SK-MEL-5 (cell line): Measurements from ENCODE around the gene INTS1. TPM values are rescaled to one million over a fixed set of nuclear protein-coding genes. Genes with fewer than 3 reads are reported as not detected.
"Not testable (repeated sequence)": the region's sequence is repeated elsewhere in the genome, so short reads cannot be mapped to it uniquely, and the experiment has no call there.

Experiments used
- DNase-seq: peaks from one replicate; pipeline ENCODE4 v3.0.0-alpha.2; 2016; ENCODE audit warnings: low read depth, low spot score
- in situ Hi-C: cut with HindIII; loops from 2 replicates; pipeline ENCODE4 v1.10.0; 2016; ENCODE audit warnings: low sequenced_read_pairs, high pct_unique_total_duplicates, low pct_unique_long_range_greater_than_20kb
- total RNA-seq: library from RNA; depleted of rRNA; stranded (reverse); fragments of >200 nt; shearing (Covaris generic); gene quantifications from 2 replicates; pipeline ENCODE4 v1.2.3, GENCODE V29; 2014

The INTS1 gene
- total RNA-seq, 1 experiment from 2014 or later = 34.5 TPM

DNA sequence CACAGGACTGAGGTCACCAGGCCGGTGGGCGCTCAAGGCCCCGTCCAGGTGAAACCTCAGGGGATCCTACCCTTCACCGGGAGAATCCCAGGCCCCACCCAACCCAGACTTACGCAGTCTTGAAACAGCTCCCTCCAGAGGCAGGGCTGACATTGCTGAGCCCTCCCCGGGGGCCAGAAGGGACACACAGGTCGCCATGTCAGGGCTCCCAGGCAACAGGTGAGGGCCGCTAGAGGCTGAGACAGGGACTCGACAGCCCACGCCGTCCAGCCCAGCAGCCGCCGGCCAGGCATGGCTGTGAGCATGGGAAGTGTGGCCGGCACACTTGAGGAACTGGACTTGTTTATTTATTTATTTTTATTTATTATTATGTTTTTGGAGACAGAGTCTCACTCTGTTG, 55.2 kb downstream of the INTS1 start:
- no peak for DNase-seq
- in situ Hi-C loops = no loop called here

DNA sequence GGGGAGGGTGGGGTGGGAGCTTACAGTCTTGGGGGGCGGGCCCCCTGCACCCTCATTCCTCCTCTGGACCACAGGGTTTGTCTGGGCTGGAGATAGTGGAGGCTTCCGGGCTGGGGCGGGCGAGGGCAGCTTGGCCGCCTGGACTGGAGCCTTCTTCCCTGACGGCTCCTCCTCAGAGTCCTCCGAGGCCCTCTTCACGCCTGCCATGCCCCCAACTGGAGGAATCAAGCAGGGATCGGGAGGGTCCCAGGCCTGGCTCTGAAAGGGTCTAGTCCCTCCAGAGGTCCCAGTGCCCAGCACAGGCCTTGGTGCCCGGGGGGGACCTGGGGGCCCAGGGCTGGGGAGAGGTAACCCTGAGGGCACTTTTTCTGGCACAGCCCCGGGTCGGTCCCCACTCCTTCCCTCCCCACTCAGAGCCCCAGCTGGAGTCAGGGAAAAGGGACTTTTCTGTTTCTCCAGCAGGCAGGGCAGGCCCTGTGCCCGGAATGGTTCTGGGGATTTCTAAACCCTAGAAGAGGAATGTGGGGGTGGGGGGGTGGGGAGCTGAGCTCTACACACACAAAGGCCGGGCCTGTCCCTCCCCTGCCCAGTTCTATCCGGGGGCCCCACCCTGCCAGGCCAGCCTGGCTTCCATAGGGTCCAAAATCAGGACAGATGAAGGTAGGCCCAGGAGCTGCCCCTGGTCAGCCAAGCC, 56.5 kb downstream of the INTS1 start:
- DNase-seq = no peak
- in situ Hi-C loops = no loop called here

DNA sequence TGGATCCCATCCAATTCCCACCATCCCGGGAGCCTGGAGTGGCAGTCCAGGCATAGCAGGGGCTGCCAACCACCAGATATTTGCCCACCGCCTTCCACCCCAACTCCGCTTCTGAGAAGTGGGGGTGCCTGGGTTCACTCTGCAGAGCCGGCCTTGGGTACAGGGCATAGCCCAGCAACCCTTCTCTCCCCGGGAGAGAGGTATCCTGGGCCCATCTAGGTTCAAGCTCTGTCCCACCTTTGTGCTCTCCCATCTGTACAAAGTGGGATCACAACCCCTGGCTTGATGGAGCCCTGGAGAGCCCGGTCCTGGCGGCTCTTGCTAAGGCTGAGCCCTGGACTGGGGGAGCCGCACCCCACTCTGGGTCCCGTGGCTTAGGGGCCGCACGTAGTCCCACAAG, 57.1 kb downstream of the INTS1 start:
- in situ Hi-C loops = no loop called here
- no peak for DNase-seq

DNA sequence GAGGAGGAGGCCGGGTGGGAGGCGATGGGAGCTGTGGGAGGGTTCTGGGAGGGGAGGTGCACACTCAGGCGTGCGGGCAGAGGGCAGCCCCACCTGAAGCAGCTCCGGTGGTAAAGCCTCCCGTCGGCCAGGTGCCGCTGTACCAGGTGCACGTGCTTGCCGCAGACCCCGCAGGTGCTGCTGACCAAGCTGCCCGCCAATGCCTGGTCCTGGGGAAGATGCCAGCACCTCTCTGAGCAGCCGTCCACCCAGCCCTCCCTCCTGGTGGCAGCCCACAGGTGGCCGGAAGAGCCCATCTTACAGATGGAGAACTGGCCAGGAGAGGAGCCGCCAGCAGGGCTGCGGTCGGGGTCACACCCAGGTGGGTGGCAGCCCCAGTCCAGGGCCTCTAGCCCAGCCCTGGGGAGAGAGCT, 57.6 kb downstream of the INTS1 start:
- no peak for DNase-seq
- in situ Hi-C loops = no loop called here

DNA sequence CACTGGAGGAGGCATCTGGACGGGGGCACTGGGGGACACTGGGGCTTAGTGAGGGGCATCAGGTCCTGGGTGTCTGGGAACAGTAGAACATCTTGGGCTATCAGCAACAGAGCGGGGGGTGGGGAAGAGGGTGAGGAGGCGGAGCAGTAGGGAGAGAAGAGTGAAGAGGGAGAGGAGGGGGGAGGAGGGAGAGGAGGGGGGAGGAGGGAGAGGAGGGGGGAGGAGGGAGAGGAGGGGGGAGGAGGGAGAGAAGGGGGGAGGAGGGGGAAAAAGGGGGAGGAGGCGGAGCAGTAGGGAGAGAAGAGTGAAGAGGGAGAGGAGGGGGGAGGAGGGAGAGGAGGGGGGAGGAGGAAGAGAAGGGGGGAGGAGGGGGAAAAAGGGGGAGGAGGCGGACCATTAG, 58.2 kb downstream of the INTS1 start:
- DNase-seq, in situ Hi-C loops: not testable (repeated sequence)

DNA sequence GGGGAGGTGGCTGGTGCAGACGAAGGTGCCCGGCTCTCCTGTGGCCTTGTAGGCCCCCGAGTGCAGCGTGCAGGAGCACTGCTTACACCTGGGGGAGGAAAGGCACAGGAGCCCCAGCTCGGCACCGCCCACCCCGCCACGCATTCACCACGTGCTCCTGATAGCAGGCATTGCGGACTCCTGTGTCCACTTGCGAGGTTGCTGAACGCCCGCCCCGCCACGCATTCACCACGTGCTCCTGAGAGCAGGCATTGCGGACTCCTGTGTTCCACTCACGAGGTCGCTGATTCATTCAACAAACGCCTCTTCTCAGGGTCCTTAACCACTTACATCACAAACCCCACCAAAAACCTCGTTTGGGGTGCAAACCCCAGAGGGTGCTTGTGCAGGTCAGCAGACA, 58.8 kb downstream of the INTS1 start:
- no peak for DNase-seq
- in situ Hi-C loops = no loop called here

DNA sequence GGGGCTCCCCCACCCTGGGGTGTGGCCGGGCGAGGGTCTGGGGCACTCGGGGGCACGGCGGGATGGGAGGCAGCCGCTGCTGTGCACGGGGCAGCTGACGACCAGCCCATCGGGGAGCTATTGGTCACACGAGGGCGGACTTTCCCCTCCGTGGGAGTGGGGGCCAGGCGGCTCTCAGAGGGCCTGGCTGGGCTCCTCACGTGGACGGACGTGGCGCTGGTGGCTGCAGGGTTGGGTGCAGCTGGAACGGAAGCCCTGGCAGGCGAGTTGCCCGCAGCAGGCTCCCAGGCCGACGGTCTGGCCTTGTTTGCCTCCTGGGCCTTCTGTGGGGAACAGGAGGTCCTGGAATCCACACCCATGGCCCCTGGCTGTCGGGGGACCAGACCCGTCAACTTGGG, 59.3 kb downstream of the INTS1 start:
- in situ Hi-C loops = no loop called here

DNA sequence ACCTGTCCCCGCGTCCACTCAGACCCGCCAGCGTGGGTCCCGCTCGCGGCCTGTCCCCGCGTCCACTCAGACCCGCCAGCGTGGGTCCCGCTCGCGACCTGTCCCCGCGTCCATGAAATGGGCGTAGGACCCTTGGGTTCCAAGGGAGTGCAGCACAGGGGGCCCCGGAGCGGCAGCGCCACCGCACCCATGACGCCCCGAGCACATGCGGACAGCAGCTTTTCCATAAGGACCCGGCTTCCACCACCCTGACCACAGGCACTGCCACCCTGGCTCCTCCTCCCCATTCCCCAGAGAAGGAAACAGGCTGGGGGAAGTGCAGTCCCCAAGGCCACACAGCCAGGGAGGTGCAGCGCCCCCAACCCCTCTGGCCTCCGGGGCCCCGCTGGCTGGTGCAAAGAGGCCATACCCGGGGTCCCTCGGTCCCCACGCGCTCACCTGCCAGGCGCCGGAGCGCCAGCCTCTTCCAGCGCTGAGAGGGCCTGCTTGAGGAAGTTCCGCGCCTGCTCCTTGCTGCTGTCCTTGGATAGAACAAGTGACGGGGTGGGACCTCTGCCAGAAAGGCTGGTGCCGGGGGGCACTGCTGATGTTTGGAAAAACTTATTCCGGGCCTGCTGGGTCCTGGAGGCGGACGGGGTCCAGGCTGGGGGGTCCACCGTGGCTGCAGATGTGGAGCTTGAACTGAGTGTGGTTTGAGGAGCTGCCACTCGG, 59.8 kb downstream of the INTS1 start:
- in situ Hi-C loops = no loop called here
- DNase-seq = no peak

More for the DNA sequence above, 59.3 kb downstream of the INTS1 start:
- DNase-seq = no peak

DNA sequence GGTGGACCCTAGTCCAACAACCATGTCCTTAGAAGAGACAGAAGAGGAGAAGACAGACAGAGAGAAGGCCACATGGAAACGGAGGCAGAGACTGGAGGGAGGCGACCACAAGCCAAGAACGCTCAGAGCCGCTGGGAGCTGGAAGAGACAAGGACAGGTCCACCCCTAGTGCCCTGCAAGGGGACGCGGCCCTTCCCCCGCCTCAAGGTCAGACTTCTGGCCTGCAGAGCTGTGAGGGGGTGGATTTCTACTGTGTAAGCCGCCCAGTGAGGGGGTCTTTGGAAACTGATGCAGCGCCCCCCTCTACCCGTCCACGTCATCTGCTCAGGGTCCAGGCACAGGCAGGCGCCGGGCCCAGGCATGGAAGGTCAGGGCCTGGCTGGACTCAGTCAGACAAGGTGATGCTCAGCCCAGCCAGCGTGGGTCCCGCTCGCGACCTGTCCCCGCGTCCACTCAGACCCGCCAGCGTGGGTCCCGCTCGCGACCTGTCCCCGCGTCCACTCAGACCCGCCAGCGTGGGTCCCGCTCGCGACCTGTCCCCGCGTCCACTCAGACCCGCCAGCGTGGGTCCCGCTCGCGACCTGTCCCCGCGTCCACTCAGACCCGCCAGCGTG, 60.5 kb downstream of the INTS1 start:
- in situ Hi-C loops = not testable (repeated sequence)

DNA sequence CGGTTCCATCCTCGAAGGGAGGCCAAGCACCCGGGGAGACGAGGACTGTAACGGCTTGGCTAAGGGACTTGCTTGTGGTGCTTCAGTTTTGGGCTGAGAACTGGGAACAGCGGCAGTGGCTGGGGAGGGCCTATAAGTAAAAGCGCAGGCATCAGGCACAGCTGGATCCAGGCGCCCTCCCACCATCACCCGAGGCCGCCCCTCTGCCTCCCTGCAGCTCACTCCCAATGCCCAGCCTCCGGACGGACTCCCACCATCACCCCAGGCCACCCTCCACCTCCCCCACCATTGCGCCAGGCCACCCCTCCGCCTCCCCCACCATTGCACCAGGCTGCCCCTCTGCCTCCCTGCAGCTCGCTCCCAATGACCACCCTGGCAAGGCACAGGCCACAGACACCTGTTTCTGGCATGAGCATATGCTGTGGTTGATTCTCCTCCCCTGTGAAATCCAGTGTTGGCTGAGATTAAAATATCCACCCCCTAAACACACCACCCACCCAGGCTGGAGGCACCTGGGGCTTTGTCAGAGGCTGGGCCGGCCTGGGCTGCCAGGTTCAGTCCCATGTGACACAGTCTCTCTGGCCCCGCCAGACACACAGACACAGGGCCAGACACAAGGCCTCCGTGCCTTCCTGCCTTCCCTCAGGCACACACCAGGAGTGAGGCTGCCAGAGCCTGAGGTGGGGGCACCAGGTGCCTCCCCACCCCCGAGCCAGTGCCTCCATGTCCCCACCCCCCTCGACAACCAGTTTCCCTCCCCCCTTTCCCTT, 61.6 kb downstream of the INTS1 start:
- no peak for DNase-seq
- in situ Hi-C loops = no loop called here

More for the DNA sequence above, 60.5 kb downstream of the INTS1 start:
- DNase-seq = not testable (repeated sequence)

DNA sequence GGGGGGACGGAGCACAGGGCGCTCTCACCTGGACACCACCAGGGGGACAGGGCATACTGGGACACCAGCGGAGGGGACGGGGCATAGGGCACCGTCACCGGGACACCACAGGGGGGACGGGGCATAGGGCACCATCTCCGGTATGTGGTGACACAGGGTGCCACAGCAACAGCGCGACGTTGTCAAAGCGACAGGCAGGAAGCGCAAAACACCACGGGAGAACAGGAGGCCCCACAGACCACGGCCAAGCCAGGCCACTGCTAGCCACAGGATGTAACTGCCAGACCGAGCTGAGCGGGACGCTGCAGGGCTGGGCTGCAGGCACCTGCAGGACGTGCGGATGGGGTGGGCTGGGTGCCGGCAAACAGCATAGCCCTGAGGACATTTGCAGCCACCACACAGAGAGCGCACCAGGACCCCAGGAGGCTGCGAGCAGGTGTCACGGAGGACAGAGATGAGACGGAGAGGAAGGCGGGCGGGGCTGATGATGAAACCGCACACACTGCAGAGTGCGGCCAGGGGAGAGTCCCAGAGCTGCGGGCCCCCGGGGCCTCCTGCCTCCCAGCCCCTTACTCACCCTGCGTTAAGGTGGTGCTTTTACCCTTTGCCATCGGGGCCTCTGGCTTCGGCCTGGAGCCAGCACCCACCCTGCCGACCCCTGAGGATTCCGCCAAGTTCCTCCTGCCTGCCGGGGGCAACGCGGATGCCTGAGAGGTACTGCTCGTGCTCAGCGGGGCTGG, 62.4 kb downstream of the INTS1 start:
- DNase-seq = no peak

DNA sequence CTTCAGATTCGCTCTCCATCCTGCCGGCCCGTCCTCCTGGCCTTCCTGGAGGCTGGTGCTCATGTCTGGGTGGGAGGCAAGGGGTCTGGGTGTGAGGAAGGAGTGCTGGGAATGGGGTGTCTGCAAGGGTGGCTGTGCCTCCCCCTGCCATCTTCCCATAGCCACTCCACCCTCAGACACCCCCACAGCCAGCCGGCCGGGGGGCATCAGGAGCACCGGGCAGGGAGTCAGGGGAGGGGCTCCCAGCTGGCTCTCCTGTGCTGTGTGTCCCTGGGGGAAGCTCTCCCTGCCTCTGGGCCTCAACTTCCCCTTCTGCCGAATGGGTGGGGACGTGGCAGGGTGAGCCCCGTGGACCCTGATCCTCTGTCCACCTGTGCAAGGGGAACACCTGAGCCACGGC, 63.6 kb downstream of the INTS1 start:
- DNase-seq = no peak
- in situ Hi-C loops = no loop called here

More for the DNA sequence above, 62.4 kb downstream of the INTS1 start:
- in situ Hi-C loops = no loop called here

DNA sequence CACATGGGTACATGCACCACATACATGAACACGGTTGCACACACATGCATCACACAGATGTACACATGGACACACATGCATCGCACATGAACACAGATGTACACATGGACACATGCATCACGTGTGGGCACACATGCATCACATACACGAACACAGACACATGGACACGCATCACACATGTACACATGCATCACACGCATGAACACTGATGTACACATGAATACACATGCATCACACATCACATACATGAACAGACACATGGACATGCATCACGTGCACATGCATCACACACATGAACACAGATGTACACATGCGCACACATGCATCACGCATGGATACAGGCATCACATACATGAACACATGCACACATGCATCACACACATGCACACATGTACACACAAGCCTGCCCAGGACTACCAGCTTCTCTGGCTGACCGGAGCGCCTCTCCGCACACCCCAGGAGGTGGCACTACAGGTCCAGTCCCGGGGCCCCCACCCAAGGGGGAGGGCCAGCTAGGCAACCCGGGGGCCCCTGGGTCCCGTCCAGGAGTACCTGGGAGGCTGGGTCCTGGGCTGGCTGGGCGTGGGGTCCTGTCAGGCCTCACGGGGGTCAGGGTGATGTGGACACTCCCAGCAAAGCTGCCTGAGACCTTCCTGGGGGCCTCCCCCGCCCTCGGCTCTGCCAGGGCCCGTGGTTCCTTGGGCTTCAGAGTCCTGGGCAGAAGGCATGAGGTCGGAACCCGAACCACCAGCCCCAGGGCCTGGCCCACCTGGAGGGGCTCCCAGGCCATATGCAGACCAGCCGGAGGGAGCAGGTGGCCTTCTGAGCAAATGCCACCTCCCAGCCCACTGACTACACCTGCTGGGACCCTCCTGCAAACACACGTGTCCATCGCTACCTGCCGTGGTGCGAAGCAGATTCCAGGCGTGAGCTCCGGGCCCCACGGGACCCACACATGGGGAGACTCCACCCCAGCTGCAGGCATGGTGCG, 64.5 kb downstream of the INTS1 start:
- no peak for DNase-seq
- in situ Hi-C loops = no loop called here

DNA sequence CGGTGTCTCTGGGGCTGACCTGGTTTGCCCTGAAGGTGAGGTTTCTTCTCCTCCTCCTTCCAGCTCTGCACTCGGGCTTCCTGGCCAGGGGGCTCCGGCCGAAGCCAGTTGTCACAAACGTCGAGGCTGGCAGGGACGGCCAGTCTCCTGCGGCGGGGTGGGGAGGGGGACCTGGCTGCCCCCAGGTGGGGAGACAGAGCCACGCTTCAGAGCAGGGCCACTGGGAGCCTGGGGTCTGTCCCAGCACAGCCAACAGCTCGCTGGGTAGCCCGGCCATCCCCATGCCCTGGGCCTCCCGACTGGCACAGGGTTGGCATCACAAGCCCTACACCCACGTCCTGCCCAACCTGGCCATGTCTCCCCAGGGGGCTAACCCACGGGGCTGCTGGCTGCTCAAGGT, 65.4 kb downstream of the INTS1 start:
- DNase-seq = no peak
- in situ Hi-C loops = no loop called here

DNA sequence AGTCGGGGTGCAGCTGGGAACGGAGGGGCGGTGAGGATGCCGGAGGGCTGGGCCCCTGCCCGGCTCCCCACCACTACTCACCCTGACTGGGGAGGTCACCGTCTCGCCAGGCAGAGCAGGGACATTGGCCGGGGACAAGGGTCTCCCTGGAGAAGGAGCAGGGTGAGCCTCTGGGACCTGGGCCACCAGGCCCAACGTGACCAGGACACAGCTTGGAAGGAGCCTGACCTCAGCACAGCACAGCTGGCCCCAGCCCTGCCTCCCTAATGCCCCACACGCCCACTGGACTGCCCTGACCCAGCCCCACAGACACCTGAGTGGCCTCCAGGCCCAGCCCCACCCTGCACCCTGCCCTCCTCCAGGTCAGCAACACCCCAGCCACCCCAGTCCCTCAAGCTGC, 66.0 kb downstream of the INTS1 start:
- in situ Hi-C loops = no loop called here
- DNase-seq = no peak

DNA sequence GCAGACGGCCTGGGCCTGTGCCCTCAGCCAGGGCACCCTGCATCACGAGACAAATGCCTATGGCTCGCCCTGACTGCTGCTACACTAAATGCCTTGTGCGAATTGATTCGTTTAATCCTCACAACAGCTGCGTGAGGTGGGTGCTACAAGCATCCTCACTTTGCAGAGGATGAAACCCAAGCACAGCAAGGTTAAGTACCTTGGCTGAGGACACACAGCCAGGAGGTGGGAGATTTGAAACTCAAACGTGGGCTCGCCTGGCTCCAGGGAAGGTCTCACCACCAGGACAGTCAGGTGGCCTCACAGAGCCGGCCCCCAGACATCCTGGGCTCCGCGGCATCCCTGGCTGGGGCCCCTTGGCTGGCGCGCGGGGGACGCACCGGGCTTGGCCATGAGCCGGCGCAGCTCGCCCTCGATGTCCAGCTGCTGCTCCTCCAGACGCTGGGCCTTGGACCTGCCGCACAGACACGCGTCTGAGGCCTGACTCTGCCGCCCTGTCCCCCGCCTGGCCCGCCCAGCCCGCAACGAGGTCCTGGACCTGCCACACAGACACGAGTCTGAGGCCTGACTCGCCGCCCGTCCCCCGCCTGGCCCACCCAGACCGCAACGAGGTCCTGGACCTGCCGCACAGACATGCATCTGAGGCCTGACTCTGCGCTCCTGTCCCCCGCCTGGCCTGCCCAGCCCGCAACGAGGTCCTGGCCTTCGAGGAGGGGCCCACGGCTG, 66.9 kb downstream of the INTS1 start:
- in situ Hi-C loops = no loop called here
- no peak for DNase-seq
